HG02623 (cell line): ENCODE results near the gene RFXAP.

Experiments
- ATAC-seq: cut with Tn5 transposase; IDR thresholded peaks from one replicate; pipeline ENCODE4 v1.9.1; 2021; ENCODE audit warnings: moderate library complexity; ENCODE audit not compliant: unreplicated experiment

RFXAP gene

GRCh38 chr13:36862722-36863121 is 43.7 kb downstream of the RFXAP start:
- no peak for ATAC-seq

- ATAC-seq: no peak
Measured at GRCh38 chr13:36865265-36865664, 46.2 kb downstream of the RFXAP start.

- no peak for ATAC-seq
Measured at GRCh38 chr13:36866232-36866631, 47.2 kb downstream of the RFXAP start.

GRCh38 chr13:36870050-36870692 is 51.1 kb downstream of the RFXAP start:
- no peak for ATAC-seq

GRCh38 chr13:36872621-36873020 is 53.6 kb downstream of the RFXAP start:
- ATAC-seq: no peak

GRCh38 chr13:36875431-36875830 is 56.4 kb downstream of the RFXAP start:
- no peak for ATAC-seq

GRCh38 chr13:36875961-36876360 is 56.9 kb downstream of the RFXAP start:
- no peak for ATAC-seq
